ENCODE measurements around the gene BCAP29.

The BCAP29 gene

GRCh38 chr7:107661865-107662379 is 81.9 kb downstream of the BCAP29 start:
- H3K36me3 ChIP-seq (ENCODE audit: control insufficient read depth, insufficient read depth, low read length): no peaks in the 10 kb centered on the region
- H3K4me1 ChIP-seq (ENCODE audit: control insufficient read depth, insufficient read depth, low read length): peaks cover 7% of the 10 kb centered on the region
- peak overlapping the region; percentile 42 for H3K4me3 ChIP-seq (ENCODE audit: insufficient read depth, low read depth, low read length)
- no peaks in the 10 kb centered on the region for H3K9me3 ChIP-seq (ENCODE audit: control insufficient read depth, low read length)
- 7 to 10% methylated on average over 19 to 20 of the region's 20 CpGs for WGBS, 2 experiments
- no peak overlapping the region for H3K27ac ChIP-seq (ENCODE audit: insufficient read depth, low read depth, low read length, poor library complexity, severe bottlenecking)
- peaks cover 72% of the 10 kb centered on the region for H3K27me3 ChIP-seq (ENCODE audit: control insufficient read depth, insufficient read depth, low read length, poor library complexity, severe bottlenecking)

GRCh38 chr7:107663196-107663595 is 83.2 kb downstream of the BCAP29 start:
- H3K9me3 ChIP-seq (ENCODE audit: control insufficient read depth, low read length): no peaks in the 10 kb centered on the region
- no peak overlapping the region for H3K4me3 ChIP-seq (ENCODE audit: insufficient read depth, low read depth, low read length)
- 77 to 88% methylated on average over 4 of the region's 4 CpGs for WGBS, 2 experiments
- H3K36me3 ChIP-seq (ENCODE audit: control insufficient read depth, insufficient read depth, low read length): no peaks in the 10 kb centered on the region
- no peak overlapping the region for H3K27ac ChIP-seq (ENCODE audit: insufficient read depth, low read depth, low read length, poor library complexity, severe bottlenecking)
- peaks cover 7% of the 10 kb centered on the region for H3K4me1 ChIP-seq (ENCODE audit: control insufficient read depth, insufficient read depth, low read length)
- peaks cover 65% of the 10 kb centered on the region for H3K27me3 ChIP-seq (ENCODE audit: control insufficient read depth, insufficient read depth, low read length, poor library complexity, severe bottlenecking)

- Histone ChIP-seq H3K27ac (ENCODE audit: insufficient read depth, low read depth, low read length, poor library complexity, severe bottlenecking) (no peak overlapping the region), H3K4me3 (ENCODE audit: insufficient read depth, low read depth, low read length) (no peak overlapping the region), H3K9me3 (ENCODE audit: control insufficient read depth, low read length) (no peaks in the 10 kb centered on the region), H3K36me3 (ENCODE audit: control insufficient read depth, insufficient read depth, low read length) (no peaks in the 10 kb centered on the region), H3K27me3 (ENCODE audit: control insufficient read depth, insufficient read depth, low read length, poor library complexity, severe bottlenecking) (peaks cover 29% of the 10 kb centered on the region), H3K4me1 (ENCODE audit: control insufficient read depth, insufficient read depth, low read length) (no peaks in the 10 kb centered on the region)
- 60 to 100% methylated on average over 1 of the region's 1 CpG for WGBS, 2 experiments
Observed at GRCh38 chr7:107666790-107667189, 86.7 kb downstream of the BCAP29 start.

GRCh38 chr7:107667341-107667740 is 87.3 kb downstream of the BCAP29 start:
- H3K27me3 ChIP-seq (ENCODE audit: control insufficient read depth, insufficient read depth, low read length, poor library complexity, severe bottlenecking): peaks cover 23% of the 10 kb centered on the region
- H3K4me1 ChIP-seq (ENCODE audit: control insufficient read depth, insufficient read depth, low read length): no peaks in the 10 kb centered on the region
- no peak overlapping the region for H3K27ac ChIP-seq (ENCODE audit: insufficient read depth, low read depth, low read length, poor library complexity, severe bottlenecking)
- no peaks in the 10 kb centered on the region for H3K9me3 ChIP-seq (ENCODE audit: control insufficient read depth, low read length)
- H3K4me3 ChIP-seq (ENCODE audit: insufficient read depth, low read depth, low read length): no peak overlapping the region
- no peaks in the 10 kb centered on the region for H3K36me3 ChIP-seq (ENCODE audit: control insufficient read depth, insufficient read depth, low read length)
- 90 to 92% methylated on average over 3 of the region's 3 CpGs for WGBS, 2 experiments

- Histone ChIP-seq H3K27me3 (ENCODE audit: control insufficient read depth, insufficient read depth, low read length, poor library complexity, severe bottlenecking) (peaks cover 14% of the 10 kb centered on the region), H3K9me3 (ENCODE audit: control insufficient read depth, low read length) (no peaks in the 10 kb centered on the region), H3K27ac (ENCODE audit: insufficient read depth, low read depth, low read length, poor library complexity, severe bottlenecking) (no peak overlapping the region), H3K4me3 (ENCODE audit: insufficient read depth, low read depth, low read length) (no peak overlapping the region), H3K4me1 (ENCODE audit: control insufficient read depth, insufficient read depth, low read length) (no peaks in the 10 kb centered on the region), H3K36me3 (ENCODE audit: control insufficient read depth, insufficient read depth, low read length) (no peaks in the 10 kb centered on the region)
- WGBS, 2 experiments: 89 to 94% methylated on average over 3 of the region's 4 CpGs
Observed at GRCh38 chr7:107668296-107668695, 88.2 kb downstream of the BCAP29 start.
